Kidney epithelial cell (primary cell): ENCODE data around the gene IRF2. TPM values are rescaled to one million over a fixed set of nuclear protein-coding genes. Genes with fewer than 3 reads are reported as not detected.
"Not testable (repeated sequence)": the region's sequence is repeated elsewhere in the genome, so short reads cannot be mapped to it uniquely, and the experiment has no call there.

Experiments
- DNase-seq: peaks from one replicate; pipeline ENCODE4 v3.0.0-alpha.2; 2010; ENCODE audit warnings: low read depth
- H3K27me3 ChIP-seq: 2 replicates; pipeline ENCODE4 v1.6.0; 2011; ENCODE audit warnings: low read length; ENCODE audit not compliant: control insufficient read depth, insufficient read depth
- H3K36me3 ChIP-seq: 2 replicates; pipeline ENCODE4 v1.5.1; 2011; ENCODE audit warnings: low read length; ENCODE audit not compliant: control insufficient read depth, insufficient read depth
- H3K4me3 ChIP-seq: 2 replicates; pipeline ENCODE4 v1.5.1; 2011; ENCODE audit warnings: low read depth, mild to moderate bottlenecking, control low read depth, low read length
- CTCF ChIP-seq: IDR thresholded peaks from 2 replicates; pipeline ENCODE4 v1.5.1; 2011; ENCODE audit warnings: mild to moderate bottlenecking, moderate library complexity, low read length, control low read depth, inconsistent platforms; ENCODE audit not compliant: insufficient read depth, poor library complexity, severe bottlenecking
- total RNA-seq: library from RNA; depleted of rRNA; stranded (reverse); fragments of >200 nt; gene quantifications from 2 replicates; pipeline ENCODE4 v1.2.3, GENCODE V29; 2015

The IRF2 gene
- total RNA-seq, 1 donor from 2014 or later: 30.4 TPM

GRCh38 chr4:184345573-184345922 lies 128.8 kb downstream of the IRF2 start:
- Histone ChIP-seq H3K4me3 (no peak overlapping the region), H3K27me3 (no peaks in the 10 kb centered on the region), H3K36me3 (no peaks in the 10 kb centered on the region)
- no peak for TF ChIP-seq CTCF
- no peak for DNase-seq

- Histone ChIP-seq H3K4me3 (no peak overlapping the region), H3K27me3 (no peaks in the 10 kb centered on the region), H3K36me3 (no peaks in the 10 kb centered on the region)
- TF ChIP-seq CTCF: no peak
- no peak for DNase-seq
Measured at GRCh38 chr4:184344899-184345572, 129.3 kb downstream of the IRF2 start.

GRCh38 chr4:184344435-184344834 lies 129.9 kb downstream of the IRF2 start:
- no peak overlapping the region for H3K4me3 ChIP-seq
- H3K27me3 ChIP-seq: no peaks in the 10 kb centered on the region
- no peak for TF ChIP-seq CTCF
- no peaks in the 10 kb centered on the region for H3K36me3 ChIP-seq
- DNase-seq: no peak

- peak overlapping the region; percentile 89 for H3K4me3 ChIP-seq
- H3K36me3 ChIP-seq: no peaks in the 10 kb centered on the region
- DNase-seq: peak; percentile 48
- no peak for TF ChIP-seq CTCF
- H3K27me3 ChIP-seq: no peaks in the 10 kb centered on the region
Measured at GRCh38 chr4:184343502-184344177, 130.7 kb downstream of the IRF2 start.

- not testable (repeated sequence) for H3K27me3 ChIP-seq, H3K36me3 ChIP-seq, DNase-seq, H3K4me3 ChIP-seq
Measured at GRCh38 chr4:184342857-184343237, 131.5 kb downstream of the IRF2 start.

GRCh38 chr4:184342167-184342856 lies 132.0 kb downstream of the IRF2 start:
- no peak for DNase-seq
- Histone ChIP-seq H3K27me3 (no peaks in the 10 kb centered on the region), H3K4me3 (no peak overlapping the region), H3K36me3 (no peaks in the 10 kb centered on the region)
- TF ChIP-seq CTCF: no peak

GRCh38 chr4:184339398-184340193 lies 134.8 kb downstream of the IRF2 start:
- not testable (repeated sequence) for H3K4me3 ChIP-seq, H3K27me3 ChIP-seq, DNase-seq, H3K36me3 ChIP-seq
